ENCODE measurements around the gene S100A6. TPM values are rescaled to one million over a fixed set of nuclear protein-coding genes. Genes with fewer than 3 reads are reported as not detected.
"Not testable (repeated sequence)": the region's sequence is repeated elsewhere in the genome, so short reads cannot be mapped to it uniquely, and the experiment has no call there.

The S100A6 gene
- total RNA-seq, 2 donors from 2014 or later, result 367 to 608 TPM

GRCh38 chr1:153563483-153563901 lies 27.7 kb upstream of the S100A6 start:
- Histone ChIP-seq H3K27me3 (replicated peaks; ENCODE audit: insufficient read depth) (no peaks in the 10 kb centered on the region), H3K27ac (no peak overlapping the region), H3K36me3 (no peaks in the 10 kb centered on the region), H3K4me1 (ENCODE audit: control insufficient read depth in 1 of 2, low read depth in 2 of 2) (peaks cover 29 to 35% of the 10 kb centered on the region in 2 donors), H3K4me3 (no peak overlapping the region), H3K9me3 (no peaks in the 10 kb centered on the region)
- no peak for TF ChIP-seq CTCF (IDR thresholded peaks at IDR 0.05)
- no peak for ATAC-seq (ENCODE audit: insufficient number of reproducible peaks, low FRiP score, low read depth)
- DNase-seq (ENCODE audit: low spot score), result no peak

- not testable (repeated sequence) for H3K9me3 ChIP-seq; H3K4me3 ChIP-seq; ATAC-seq (ENCODE audit: insufficient number of reproducible peaks, low FRiP score, low read depth); H3K27ac ChIP-seq; DNase-seq (ENCODE audit: low spot score); H3K36me3 ChIP-seq; H3K27me3 ChIP-seq (replicated peaks; ENCODE audit: insufficient read depth)
- H3K4me1 ChIP-seq (ENCODE audit: control insufficient read depth in 1 of 2, low read depth in 2 of 2), result peaks cover 15 to 20% of the 10 kb centered on the region in 2 donors
Measured at GRCh38 chr1:153562021-153562420, 26.2 kb upstream of the S100A6 start.

- Histone ChIP-seq H3K36me3 (no peaks in the 10 kb centered on the region), H3K27me3 (replicated peaks; ENCODE audit: insufficient read depth) (no peaks in the 10 kb centered on the region), H3K27ac (no peak overlapping the region), H3K4me3 (no peak overlapping the region), H3K4me1 (ENCODE audit: control insufficient read depth in 1 of 2, low read depth in 2 of 2) (peaks cover 11 to 17% of the 10 kb centered on the region in 2 donors), H3K9me3 (no peaks in the 10 kb centered on the region)
- TF ChIP-seq CTCF (IDR thresholded peaks at IDR 0.05), result no peak
- ATAC-seq (ENCODE audit: insufficient number of reproducible peaks, low FRiP score, low read depth), result no peak
- no peak for DNase-seq (ENCODE audit: low spot score)
Measured at GRCh38 chr1:153561466-153561985, 25.7 kb upstream of the S100A6 start.

- no peak overlapping the region for H3K27ac ChIP-seq
- no peaks in the 10 kb centered on the region for H3K9me3 ChIP-seq
- H3K36me3 ChIP-seq, result no peaks in the 10 kb centered on the region
- H3K4me3 ChIP-seq, result no peak overlapping the region
- H3K27me3 ChIP-seq (replicated peaks; ENCODE audit: insufficient read depth), result no peaks in the 10 kb centered on the region
- DNase-seq (ENCODE audit: low spot score), result no peak
- TF ChIP-seq CTCF (IDR thresholded peaks at IDR 0.05), result no peak
- peaks cover 8 to 11% of the 10 kb centered on the region in 2 donors for H3K4me1 ChIP-seq (ENCODE audit: control insufficient read depth in 1 of 2, low read depth in 2 of 2)
- no peak for ATAC-seq (ENCODE audit: insufficient number of reproducible peaks, low FRiP score, low read depth)
Measured at GRCh38 chr1:153560771-153561465, 25.1 kb upstream of the S100A6 start.

- H3K27me3 ChIP-seq (replicated peaks; ENCODE audit: insufficient read depth), result no peaks in the 10 kb centered on the region
- no peak overlapping the region for H3K27ac ChIP-seq
- H3K36me3 ChIP-seq, result no peaks in the 10 kb centered on the region
- TF ChIP-seq CTCF (IDR thresholded peaks at IDR 0.05), result no peak
- H3K4me3 ChIP-seq, result no peak overlapping the region
- no peak for DNase-seq (ENCODE audit: low spot score)
- no peak for ATAC-seq (ENCODE audit: insufficient number of reproducible peaks, low FRiP score, low read depth)
- no peaks in the 10 kb centered on the region for H3K9me3 ChIP-seq
- H3K4me1 ChIP-seq (ENCODE audit: control insufficient read depth in 1 of 2, low read depth in 2 of 2), result peaks cover 1 to 4% of the 10 kb centered on the region in 2 donors
Measured at GRCh38 chr1:153560241-153560640, 24.4 kb upstream of the S100A6 start.

Measured in thoracic aorta (tissue), 2 donors.